ENCODE data around the gene MAPKAP1.

MAPKAP1 gene

DNA sequence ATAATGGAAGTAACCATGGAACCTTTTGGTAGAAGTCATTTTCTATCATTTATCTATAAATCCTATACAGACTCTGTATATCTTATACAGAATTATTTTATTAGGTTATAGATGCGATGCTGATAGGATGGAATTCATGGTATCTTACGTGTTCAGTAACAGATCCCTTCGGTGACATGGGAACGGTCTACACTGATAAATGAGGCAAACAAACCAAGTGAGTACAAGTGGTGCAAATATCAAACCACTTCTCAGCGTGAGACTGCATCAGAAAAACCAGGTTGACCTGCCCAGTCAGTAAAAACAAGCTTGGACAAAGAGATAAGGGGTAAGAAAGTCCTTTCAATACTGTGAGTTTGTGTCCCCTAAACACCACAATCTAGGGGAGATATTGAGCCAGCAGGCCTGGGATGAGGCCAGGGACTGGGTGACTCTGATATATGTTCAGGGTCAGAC lies 229.9 kb downstream of the MAPKAP1 start:
- no peak for DNase-seq

DNA sequence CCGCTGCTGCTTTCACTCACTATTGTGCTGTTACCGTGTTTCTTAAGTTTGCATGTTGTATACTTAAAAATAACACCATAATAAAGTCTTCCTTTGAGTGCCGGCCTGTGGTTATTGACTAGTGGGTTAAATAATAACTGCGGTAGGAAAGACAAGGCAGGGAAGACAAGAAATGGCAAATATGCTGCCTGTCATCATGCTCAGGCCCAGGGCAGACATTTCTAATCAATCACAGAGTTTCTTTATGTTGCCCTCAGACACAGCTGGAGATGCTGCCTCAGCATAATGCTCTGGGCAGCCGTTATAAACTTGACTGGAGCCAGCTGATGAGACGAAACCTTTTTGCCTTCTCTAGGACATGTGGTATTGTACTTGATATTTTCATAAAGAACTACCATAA lies 230.4 kb downstream of the MAPKAP1 start:
- no peak for DNase-seq

DNA sequence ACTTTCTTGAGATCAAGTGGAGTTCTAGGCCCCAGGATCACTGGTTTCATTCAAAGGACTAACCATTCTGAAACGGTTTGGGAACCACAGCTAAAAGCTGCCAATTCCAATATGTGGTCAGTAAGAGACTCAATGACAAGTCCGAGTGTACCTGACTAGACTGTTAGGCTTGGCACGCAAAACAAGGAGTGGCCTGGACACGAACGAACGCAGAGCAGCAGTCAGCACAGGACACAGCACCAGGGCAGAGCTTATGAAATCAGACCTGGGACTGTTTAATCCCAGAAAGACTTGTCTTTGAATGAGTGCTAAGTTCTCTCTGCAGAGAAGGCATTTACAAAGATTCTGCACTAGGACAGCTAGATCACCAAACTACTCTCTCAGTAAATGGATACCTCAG lies 231.6 kb downstream of the MAPKAP1 start:
- no peak for DNase-seq

GRCh38 chr9:125472926-125473701 lies 233.9 kb downstream of the MAPKAP1 start:
- DNase-seq = no peak

DNA sequence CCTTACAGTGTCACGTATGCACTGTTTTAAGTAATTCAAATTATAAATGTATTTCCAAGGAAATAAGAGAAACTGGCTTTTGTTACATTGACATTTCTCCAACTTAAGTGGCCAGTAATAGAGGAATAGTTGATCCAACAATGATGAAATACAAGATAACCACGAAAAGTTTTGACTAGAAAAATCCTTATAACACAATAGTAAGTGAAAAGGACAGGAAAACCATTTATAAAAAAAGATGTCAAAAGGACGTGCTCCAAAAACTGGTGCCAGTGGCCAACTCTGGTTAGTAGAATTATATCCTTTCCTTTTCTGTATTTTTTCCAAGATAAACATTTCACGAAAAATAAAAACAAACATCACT lies 234.5 kb downstream of the MAPKAP1 start:
- no peak for DNase-seq

GRCh38 chr9:125470767-125471580 lies 236.0 kb downstream of the MAPKAP1 start:
- DNase-seq = no peak

GRCh38 chr9:125470189-125470588 lies 236.8 kb downstream of the MAPKAP1 start:
- DNase-seq = no peak

- DNase-seq = no peak
Measured at GRCh38 chr9:125468646-125469045, 238.4 kb downstream of the MAPKAP1 start.

GRCh38 chr9:125467116-125467740 lies 239.8 kb downstream of the MAPKAP1 start:
- DNase-seq = no peak

DNA sequence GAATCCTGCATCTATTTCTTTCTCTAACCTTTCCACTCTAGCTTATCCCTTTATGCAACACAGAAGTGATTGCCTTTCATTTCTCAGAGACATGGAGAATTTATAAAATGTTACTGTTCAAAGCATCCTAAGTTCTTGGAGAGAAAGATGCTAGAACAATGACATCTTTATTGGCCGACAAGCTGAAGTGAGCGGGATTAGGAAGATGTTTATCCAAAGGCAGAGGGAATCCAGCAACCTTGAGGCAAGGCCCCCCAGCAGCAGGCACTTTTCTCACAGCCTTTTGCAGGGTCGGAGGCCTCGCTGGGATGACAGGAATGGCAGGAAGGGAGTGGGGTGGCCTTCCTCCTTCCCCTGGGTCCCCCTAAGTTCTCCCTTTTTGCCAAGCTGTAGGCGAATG lies 240.6 kb downstream of the MAPKAP1 start:
- no peak for DNase-seq

DNA sequence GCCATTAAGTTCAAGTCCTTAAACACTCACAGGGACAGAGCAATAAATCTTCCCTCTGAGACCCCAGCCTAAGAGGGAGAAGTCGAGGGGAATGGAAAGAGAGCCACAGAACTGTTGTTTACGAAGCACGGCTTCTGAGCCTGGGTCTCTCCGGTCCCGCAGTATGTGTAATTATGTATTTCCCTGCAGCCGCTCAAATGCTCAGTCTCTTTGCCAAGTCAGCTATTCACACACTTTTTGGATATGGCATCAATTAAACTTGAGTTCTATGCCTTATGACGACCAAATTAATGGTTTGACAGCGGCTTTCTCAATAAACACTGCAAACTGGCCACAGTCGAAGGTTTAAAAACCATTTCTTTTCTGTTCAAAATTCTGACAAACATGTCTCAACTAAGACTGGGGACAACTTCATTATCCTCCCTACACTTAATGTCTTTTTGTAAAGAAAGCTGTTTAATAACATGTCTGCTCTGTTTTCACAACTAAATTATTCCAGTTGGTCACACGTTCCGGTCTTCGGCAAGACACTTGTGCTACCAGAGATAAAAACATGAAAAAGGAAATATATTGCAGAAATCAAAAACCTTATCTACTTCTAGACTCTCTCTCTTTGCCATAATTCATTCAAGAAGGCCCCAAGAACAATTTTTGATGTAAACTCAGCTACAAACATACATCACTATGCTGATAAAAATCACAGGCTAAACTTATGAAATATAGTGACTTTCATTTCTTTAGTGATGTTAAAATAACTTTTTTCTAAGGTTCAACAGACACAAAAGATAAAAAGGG lies 242.2 kb downstream of the MAPKAP1 start:
- DNase-seq = no peak

GRCh38 chr9:125463926-125464325 lies 243.1 kb downstream of the MAPKAP1 start:
- DNase-seq = no peak

DNA sequence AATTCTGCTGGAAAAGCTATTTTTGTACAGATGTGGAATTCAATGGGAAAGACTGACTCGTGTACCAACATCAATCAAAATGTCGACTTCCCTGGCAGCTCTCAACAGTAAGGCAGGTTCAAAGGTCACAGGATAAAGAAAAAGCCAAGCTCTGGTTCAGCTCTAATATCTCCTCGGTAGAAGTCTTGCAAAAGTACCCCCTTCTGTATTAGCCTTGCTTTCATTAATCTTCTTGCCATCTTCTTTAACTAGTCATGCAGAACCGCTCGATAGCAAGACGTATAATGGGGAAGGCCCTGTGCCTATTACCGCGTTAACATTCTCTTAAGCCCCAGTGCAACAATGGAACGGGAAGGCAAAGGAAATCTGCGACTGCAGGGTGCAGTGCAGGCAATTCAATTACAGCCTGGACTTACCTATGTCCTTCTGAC lies 244.1 kb downstream of the MAPKAP1 start:
- peak; percentile 48 to 87 for DNase-seq

- DNase-seq = no peak
Measured at GRCh38 chr9:125461636-125462190, 245.3 kb downstream of the MAPKAP1 start.

DNA sequence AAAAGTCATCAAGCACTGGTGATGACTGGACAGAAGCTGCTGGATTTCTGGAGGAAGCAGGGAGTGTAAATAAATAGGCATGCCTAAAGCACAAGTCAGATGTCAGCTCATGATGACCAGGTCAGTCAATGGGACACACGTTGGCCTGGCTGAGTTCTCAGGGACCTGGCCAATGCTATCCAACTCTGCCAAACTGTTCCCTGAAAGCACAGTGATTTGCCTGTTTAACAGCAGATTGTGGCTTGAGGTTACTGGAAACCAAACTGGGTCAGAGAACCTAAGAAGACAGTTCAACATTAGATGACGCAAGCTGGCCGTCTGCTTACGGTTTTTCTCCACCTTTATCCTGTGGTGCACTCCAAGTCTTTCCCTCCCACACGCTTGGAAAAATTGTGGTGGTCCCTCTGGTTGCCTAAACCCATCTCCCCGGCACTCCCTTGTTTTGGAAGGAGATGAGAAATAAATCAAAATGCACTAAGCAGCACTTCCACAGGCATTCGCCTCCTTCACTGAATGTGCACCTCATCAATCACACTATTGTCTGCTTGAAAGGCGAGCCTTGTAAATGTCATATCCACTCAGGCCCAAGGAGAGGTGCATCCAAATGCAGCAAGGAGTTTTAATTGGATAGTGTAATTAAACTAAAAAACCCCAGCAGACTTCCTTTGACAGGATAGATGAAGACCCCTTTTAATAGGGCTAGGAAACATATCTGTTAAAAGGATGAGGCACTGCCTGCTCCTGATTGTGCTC lies 245.9 kb downstream of the MAPKAP1 start:
- no peak for DNase-seq

- no peak for DNase-seq
Measured at GRCh38 chr9:125460346-125460745, 246.7 kb downstream of the MAPKAP1 start.

- no peak for DNase-seq
Measured at GRCh38 chr9:125457357-125457756, 249.7 kb downstream of the MAPKAP1 start.

DNA sequence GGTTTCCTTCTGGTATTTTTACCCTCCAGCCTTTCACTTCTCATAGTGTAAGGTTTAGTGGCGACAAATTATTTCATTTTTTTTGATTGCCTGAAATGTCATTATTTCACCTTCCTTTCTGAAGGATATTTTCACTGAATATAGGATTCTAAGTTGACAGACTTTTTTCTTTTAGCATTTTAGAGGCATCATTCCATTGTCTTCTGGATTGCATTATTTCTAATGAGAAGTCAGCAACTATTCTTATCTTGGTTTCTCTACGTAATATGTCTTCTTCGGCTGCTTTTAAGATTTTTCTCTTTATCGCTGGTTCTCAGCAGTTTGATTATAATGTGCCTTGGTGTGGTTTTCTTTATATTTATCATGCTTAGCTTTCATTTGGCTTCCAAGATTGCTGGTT lies 251.1 kb downstream of the MAPKAP1 start:
- DNase-seq = no peak

DNA sequence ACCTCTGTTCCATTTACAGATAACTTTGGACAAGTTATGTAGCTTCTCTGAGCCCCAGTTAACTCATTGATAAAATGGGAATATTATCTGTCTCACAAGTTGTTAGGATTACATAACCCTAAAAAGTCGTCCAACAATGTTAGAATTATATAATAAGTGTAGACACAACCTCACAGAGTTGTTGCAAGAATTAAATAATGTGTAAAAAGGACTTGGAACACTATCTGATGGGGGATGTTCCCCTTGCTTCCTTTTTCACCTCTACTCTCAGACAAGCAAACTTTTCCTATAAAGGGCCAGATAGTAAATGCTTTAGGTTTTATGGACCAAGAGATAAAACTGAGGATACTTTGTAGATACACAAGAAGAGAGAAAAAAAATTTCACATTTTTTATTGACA lies 251.9 kb downstream of the MAPKAP1 start:
- no peak for DNase-seq

GRCh38 chr9:125447202-125447802 lies 259.7 kb downstream of the MAPKAP1 start:
- no peak for DNase-seq

DNA sequence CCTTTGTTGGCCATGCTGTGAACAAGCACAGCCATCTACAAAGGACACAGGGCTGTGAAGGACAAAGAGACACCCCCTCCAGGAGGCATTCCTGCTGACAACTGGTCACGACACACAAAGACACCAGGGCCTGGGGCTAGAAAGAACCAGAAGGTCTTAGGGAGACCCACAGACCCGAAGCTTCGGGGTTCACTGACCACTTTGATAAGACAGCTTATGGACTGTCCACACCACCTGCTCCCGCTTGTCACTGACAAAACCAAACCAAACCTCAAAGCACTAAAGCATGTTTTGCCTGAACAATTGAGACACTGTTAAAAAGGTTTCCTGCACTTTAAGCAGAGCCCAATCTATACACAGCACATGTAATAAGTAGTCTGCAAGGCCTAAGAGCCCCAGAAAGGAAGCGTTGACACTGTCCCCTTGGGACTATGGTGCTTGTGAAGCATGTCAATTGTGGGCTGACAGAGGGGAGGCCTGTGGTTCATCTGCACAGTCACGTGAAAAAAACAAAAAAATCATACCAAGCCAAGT lies 260.4 kb downstream of the MAPKAP1 start:
- DNase-seq = no peak

Measured in NCI-H524 (cell line).